Suppressor macrophage treated with lipopolysaccharide for 4 hours (primary cell): Measurements from ENCODE around the gene POLE4.
A peak's percentile ranks its signal among the peaks of the same experiment; 100 is the strongest.

Source experiments
- DNase-seq: peaks from one replicate; pipeline ENCODE4 v3.0.0-alpha.2; 2020

Gene POLE4

GRCh38 chr2:74958274-74959105 lies at the start of gene POLE4:
TSS of gene POLE4 (plus strand) at chr2:74958643. CDS start at chr2:74958680, 37 bp downstream.
- peak; percentile 88 for DNase-seq

DNA sequence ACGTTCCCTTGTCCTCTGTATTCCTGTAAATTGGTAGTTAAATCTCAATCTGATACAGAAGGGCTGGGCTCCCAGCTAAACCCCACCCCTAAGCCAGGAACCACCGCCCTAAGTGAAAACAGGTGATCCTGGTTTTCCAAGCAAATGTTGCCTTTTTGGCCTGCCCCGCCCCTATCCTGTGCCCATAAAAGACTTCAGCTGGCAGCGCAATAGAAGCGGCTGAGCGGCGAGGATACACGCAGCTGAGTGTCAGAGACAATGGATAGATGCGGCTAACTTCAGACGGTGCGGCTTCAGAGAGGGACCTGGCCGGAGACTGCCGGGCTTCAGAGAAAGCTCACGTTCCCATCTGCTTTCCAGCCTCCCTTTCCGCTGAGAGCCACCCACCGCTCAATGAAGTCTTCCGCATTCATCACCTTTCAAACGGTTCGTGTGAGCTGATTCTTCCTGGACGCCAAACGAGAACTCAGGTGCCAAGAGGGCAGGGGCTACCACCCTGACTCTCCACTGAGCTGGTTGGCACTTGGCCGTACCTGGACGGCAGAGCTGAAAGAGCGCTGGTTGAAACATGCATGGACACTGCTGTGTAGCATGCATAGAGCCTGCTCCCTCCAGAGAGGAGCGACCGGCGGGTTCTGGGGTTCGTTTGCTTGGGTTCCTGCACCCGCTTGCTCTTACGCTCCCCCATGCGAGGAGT lies 49.5 kb upstream of the POLE4 start:
- DNase-seq, result no peak

DNA sequence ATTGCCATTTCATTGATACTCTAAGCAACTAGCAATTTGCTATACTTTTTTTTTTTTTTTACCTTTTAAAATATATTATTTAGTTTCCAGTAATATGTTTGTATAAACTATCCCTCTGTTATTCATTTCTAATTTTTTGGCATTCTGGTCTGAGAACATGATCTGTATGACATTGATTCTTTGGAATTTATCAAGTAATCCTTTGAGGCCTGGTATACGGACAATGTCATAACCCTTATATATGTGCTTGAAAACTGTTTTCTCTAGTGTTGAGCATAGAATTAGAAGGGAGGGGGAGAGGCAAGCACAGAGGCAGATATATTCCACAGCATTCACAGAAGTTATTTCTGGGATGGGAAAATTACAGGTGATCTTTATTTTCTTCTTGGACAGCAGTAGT lies 48.2 kb upstream of the POLE4 start:
- DNase-seq, result no peak

- DNase-seq, result no peak
These were observed 47.4 kb upstream of the POLE4 start for GRCh38 chr2:74911061-74911460.

- peak; percentile 40 for DNase-seq
These were observed 42.7 kb upstream of the POLE4 start for GRCh38 chr2:74915743-74916142.

GRCh38 chr2:74916394-74916793 lies 42.0 kb upstream of the POLE4 start:
- no peak for DNase-seq

GRCh38 chr2:74917702-74918619 lies 40.5 kb upstream of the POLE4 start:
- DNase-seq, result no peak

DNA sequence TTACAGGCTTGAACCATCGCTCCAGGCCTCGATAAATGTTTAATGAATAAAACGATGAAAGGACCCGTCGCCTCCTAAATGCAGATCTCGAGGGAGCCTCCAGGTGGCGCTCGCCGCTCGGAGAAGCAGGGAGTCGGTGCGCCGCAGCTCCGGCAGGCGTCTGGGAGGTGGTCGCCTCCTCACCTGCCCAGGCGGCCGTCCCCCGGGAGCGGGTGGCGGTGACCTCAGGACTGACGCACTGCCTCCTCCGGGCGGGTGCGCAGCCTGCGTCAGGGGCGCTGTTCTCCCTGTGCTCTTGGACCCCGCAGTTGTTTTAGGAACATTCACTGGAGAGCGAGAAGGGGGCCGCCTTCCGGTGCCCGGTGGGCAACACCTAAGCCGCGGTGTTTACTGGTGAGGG lies 38.6 kb upstream of the POLE4 start:
- DNase-seq, result peak; percentile 68

- DNase-seq, result no peak
These were observed 37.2 kb upstream of the POLE4 start for GRCh38 chr2:74921236-74921736.

GRCh38 chr2:74922592-74923227 lies 35.7 kb upstream of the POLE4 start:
- peak; percentile 84 for DNase-seq

DNA sequence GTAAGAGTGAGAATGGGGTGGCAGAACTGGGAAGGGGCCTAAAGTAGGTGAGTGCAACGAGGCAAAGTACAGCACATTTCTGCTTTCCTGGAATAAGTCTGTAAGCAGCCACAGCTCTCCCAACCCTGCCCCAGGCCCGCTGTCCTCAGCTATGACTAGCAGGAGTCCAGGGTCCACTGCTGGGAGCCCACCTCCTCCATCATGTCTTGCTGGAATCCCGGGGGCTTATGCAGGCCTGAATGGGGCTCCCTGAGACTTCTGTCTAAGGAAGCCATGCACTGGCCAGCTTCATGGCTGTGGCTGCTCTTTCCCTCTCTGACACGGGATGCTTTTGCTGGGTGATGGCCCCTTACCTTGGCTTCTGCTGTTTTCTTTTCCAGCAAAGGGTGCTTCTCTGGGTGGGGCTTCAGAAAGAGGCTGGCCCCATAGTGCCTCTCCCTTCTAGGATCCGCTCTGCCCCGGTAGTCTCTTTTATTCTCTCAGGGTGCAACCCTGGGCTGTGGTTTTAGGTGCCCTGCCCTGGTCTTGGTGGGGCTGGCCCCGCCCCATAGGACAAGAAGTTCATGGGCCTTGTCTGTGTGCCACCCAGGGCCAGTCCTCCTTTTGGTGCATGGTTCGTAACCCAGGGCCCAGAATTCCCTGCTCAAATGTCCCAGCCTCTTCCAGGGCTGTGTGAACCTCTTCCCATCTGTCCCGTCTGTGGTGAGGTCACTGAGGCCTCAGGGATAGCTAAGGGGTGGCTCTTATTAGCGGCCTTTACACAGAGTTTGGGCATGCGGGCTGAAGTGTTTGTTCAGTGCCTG lies 33.8 kb upstream of the POLE4 start:
- DNase-seq, result no peak

- no peak for DNase-seq
These were observed 33.1 kb upstream of the POLE4 start for GRCh38 chr2:74925361-74925786.

GRCh38 chr2:74927621-74928020 lies 30.8 kb upstream of the POLE4 start:
- DNase-seq, result no peak

DNA sequence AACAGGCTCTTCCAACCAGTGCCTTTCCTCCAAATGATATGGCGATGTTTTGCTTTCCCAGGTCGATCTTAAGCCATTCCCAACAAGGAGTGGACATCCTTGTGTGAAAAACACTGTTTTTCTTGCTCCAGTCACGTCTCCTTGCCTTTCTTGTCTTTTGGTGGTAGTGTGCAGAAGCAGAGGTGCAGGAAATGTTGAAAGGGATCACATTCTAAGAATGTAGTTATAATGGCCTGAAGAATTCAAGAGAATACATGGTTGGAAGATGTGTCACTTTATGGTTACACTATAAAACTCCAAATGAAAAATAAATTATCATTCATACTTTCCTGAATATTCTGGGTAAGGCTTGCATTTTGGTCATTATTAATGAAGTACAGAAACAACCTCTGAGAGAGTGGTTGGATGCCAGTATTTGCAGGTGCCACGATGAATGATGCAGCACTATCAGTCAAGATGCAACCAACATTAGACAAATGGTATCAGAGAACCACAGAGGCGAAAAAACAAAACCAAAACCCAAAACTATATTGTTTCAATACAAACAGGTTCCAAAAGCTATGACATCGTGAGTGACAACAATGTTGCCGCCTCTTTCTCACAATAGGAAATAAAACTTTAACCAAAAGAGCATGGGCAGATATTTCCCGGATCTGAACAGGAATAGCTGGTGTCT lies 27.5 kb upstream of the POLE4 start:
- no peak for DNase-seq

DNA sequence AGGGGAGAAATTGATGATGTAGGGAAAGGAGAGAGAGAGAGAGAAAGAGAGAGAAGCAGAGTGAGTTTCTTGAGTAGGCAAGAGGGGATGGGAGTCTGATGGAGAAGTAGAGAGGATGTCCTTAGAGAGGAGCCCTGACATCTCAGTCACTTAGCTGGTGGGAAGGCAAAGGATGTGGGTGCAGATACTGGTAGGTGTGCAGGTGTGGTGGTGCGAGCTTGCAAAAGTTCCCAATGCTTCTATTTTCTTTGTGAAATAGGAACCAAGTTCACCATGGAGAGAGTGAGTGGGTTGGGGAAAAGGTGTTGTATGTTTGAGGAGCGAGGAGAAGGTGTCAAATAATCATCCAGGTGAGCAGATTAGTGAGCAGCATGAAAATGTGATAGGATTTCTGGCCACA lies 26.5 kb upstream of the POLE4 start:
- no peak for DNase-seq

- no peak for DNase-seq
These were observed 22.5 kb upstream of the POLE4 start for GRCh38 chr2:74935975-74936391.

- no peak for DNase-seq
These were observed 21.1 kb upstream of the POLE4 start for GRCh38 chr2:74937221-74937880.

- DNase-seq, result no peak
These were observed 20.2 kb upstream of the POLE4 start for GRCh38 chr2:74938264-74938663.

- DNase-seq, result no peak
These were observed 18.3 kb upstream of the POLE4 start for GRCh38 chr2:74939919-74940812.
